ENCODE measurements around the gene SUPT16H. TPM values are rescaled to one million over a fixed set of nuclear protein-coding genes. Genes with fewer than 3 reads are reported as not detected.

SUPT16H gene
- 10 to 100 TPM in 11 of 12 donors, not detected in 1; 69.7 to 89.1 (median 82.0) TPM for polyA plus RNA-seq (ENCODE audit: insufficient read length in 12 of 12)
- long read RNA-seq, donor 1, full-length matches to known transcripts = 7 of 39 reads
- long read RNA-seq, donor 1, partial matches to known transcripts = 32 of 39 reads
- long read RNA-seq, donor 1, other reads (novel, unspliced or antisense) = 0 of 39 reads
- long read RNA-seq, donor 2, full-length matches to known transcripts = 13 of 33 reads
- long read RNA-seq, donor 2, partial matches to known transcripts = 20 of 33 reads
- long read RNA-seq, donor 2, other reads (novel, unspliced or antisense) = 0 of 33 reads
- long read RNA-seq, donor 3, partial matches to known transcripts = 15 of 15 reads
- long read RNA-seq, donor 3, other reads (novel, unspliced or antisense) = 0 of 15 reads
- long read RNA-seq, donor 4, full-length matches to known transcripts = 4 of 13 reads
- long read RNA-seq, donor 4, partial matches to known transcripts = 9 of 13 reads
- long read RNA-seq, donor 4, other reads (novel, unspliced or antisense) = 0 of 13 reads
- long read RNA-seq, donor 5, full-length matches to known transcripts = 12 of 71 reads
- long read RNA-seq, donor 5, partial matches to known transcripts = 59 of 71 reads
- long read RNA-seq, donor 5, other reads (novel, unspliced or antisense) = 0 of 71 reads
- long read RNA-seq, donor 6, full-length matches to known transcripts = 1 of 17 reads
- long read RNA-seq, donor 6, partial matches to known transcripts = 16 of 17 reads
- long read RNA-seq, donor 6, other reads (novel, unspliced or antisense) = 0 of 17 reads
- long read RNA-seq, donor 7, full-length matches to known transcripts = 4 of 4 reads
- long read RNA-seq, donor 7, partial matches to known transcripts = 0 of 4 reads
- long read RNA-seq, donor 7, other reads (novel, unspliced or antisense) = 0 of 4 reads
- long read RNA-seq, donor 8, full-length matches to known transcripts = 9 of 37 reads
- long read RNA-seq, donor 8, partial matches to known transcripts = 28 of 37 reads
- long read RNA-seq, donor 8, other reads (novel, unspliced or antisense) = 0 of 37 reads
- long read RNA-seq, donor 9, full-length matches to known transcripts = 5 of 19 reads
- long read RNA-seq, donor 9, partial matches to known transcripts = 14 of 19 reads
- long read RNA-seq, donor 9, other reads (novel, unspliced or antisense) = 0 of 19 reads
- long read RNA-seq, donor 10, full-length matches to known transcripts = 12 of 37 reads
- long read RNA-seq, donor 10, partial matches to known transcripts = 25 of 37 reads
- long read RNA-seq, donor 10, other reads (novel, unspliced or antisense) = 0 of 37 reads
- long read RNA-seq, donor 11, full-length matches to known transcripts = 10 of 45 reads
- long read RNA-seq, donor 11, partial matches to known transcripts = 35 of 45 reads
- long read RNA-seq, donor 11, other reads (novel, unspliced or antisense) = 0 of 45 reads

GRCh38 chr14:21383848-21384493 lies at the start of gene SUPT16H:
Gene SUPT16H (minus strand): TSS chr14:21384019. CDS start chr14:21383927, 92 bp downstream.
- peak; percentile 95 for DNase-seq

GRCh38 chr14:21431126-21431525 lies 47.3 kb upstream of the SUPT16H start:
- DNase-seq = no peak

GRCh38 chr14:21428930-21429329 lies 45.1 kb upstream of the SUPT16H start:
- DNase-seq = no peak

GRCh38 chr14:21426692-21427091 lies 42.9 kb upstream of the SUPT16H start:
- DNase-seq = no peak

GRCh38 chr14:21419528-21419927 lies 35.7 kb upstream of the SUPT16H start:
- DNase-seq = no peak

- DNase-seq = no peak
Observed at GRCh38 chr14:21415329-21415728, 31.5 kb upstream of the SUPT16H start.

GRCh38 chr14:21414137-21414631 lies 30.4 kb upstream of the SUPT16H start:
- no peak for DNase-seq

GRCh38 chr14:21408147-21408546 lies 24.3 kb upstream of the SUPT16H start:
- no peak for DNase-seq

- no peak for DNase-seq
Observed at GRCh38 chr14:21406213-21406612, 22.4 kb upstream of the SUPT16H start.

- no peak for DNase-seq
Observed at GRCh38 chr14:21405097-21405496, 21.3 kb upstream of the SUPT16H start.

GRCh38 chr14:21399311-21399870 lies 15.6 kb upstream of the SUPT16H start:
- no peak for DNase-seq

GRCh38 chr14:21398901-21399300 lies 15.1 kb upstream of the SUPT16H start:
- no peak for DNase-seq

GRCh38 chr14:21395450-21395849 lies 11.6 kb upstream of the SUPT16H start:
- no peak for DNase-seq

- DNase-seq = no peak
Observed at GRCh38 chr14:21385188-21385904, 1.5 kb upstream of the SUPT16H start.

GRCh38 chr14:21384494-21384851 lies 654 bp upstream of the SUPT16H start:
- no peak for DNase-seq

GRCh38 chr14:21382886-21383847 lies 652 bp downstream of the SUPT16H start:
- DNase-seq = peak; percentile 43

- DNase-seq = no peak
Observed at GRCh38 chr14:21382095-21382494, 1.7 kb downstream of the SUPT16H start.

GRCh38 chr14:21379338-21379737 lies 4.5 kb downstream of the SUPT16H start:
- no peak for DNase-seq

- DNase-seq = no peak
Observed at GRCh38 chr14:21373980-21374379, 9.8 kb downstream of the SUPT16H start.
